HCT116 (cell line): ENCODE measurements around the gene GPRIN1. TPM values are rescaled to one million over a fixed set of nuclear protein-coding genes. Genes with fewer than 3 reads are reported as not detected.

Source experiments
- ATAC-seq: fragments of 200-7000 bp; cut with Tn5 transposase; 2 replicates; pipeline ENCODE4 v1.9.1; 2020; ENCODE audit warnings: mild to moderate bottlenecking, moderate library complexity
- BruUV-seq: library from RNA; stranded (reverse); fragments of 400-500 nt; replicated peaks from 2 replicates; lab custom pipeline; 2021; lab: Mats Ljungman, UMichigan
- CTCF ChIA-PET: fragments of 300-600 bp; sonication (Branson Sonifier 250); formaldehyde crosslinking; loops from one replicate; lab custom pipeline; 2021; ENCODE audit warnings: antibody characterized with exemption; lab: Charles Lee
- POLR2A ChIA-PET: fragments of 300-600, 350-600 bp; sonication (Branson Sonifier 250); formaldehyde crosslinking; loops from one replicate; lab custom pipeline; 2021; ENCODE audit warnings: antibody characterized with exemption; lab: Charles Lee
- RAD21 ChIA-PET, 2 experiments: fragments of 300-600 bp; sonication (Branson Sonifier 250); formaldehyde crosslinking; loops; one replicate each; lab custom pipeline; 2023; ENCODE audit warnings: low total read pairs in 2 of 2; ENCODE audit not compliant: uncharacterized antibody in 2 of 2, unreplicated experiment in 2 of 2, low non-redundant PET in 1 of 2; lab: Charles Lee
- DNase-seq: peaks from one replicate; pipeline ENCODE4 v3.0.0-alpha.2; 2010; ENCODE audit warnings: low read depth, low spot score
- H2AFZ ChIP-seq: fragments of 200-600 bp; shearing (Covaris generic), sonication (generic); 2 replicates; pipeline ENCODE4 v1.6.1; 2017; ENCODE audit warnings: low read depth, mixed run types, mixed read lengths, antibody characterized with exemption, low read length; ENCODE audit not compliant: poor library complexity, severe bottlenecking
- H3K27ac ChIP-seq: 2 replicates; pipeline ENCODE4 v1.5.1; 2012; ENCODE audit warnings: low read depth, low read length
- H3K27me3 ChIP-seq: fragments of 200-600 bp; sonication (generic); 2 replicates; pipeline ENCODE4 v1.6.1; 2016; ENCODE audit warnings: mixed run types, low read length, mixed read lengths; ENCODE audit not compliant: insufficient read depth
- H3K36me3 ChIP-seq, 2 experiments: fragments of 200-500 bp in 1 of 2; fragments of 200-600 bp in 1 of 2; sonication (Bioruptor generic) in 1 of 2; sonication (generic) in 1 of 2; 2 replicates each; pipeline versions ENCODE4 v1.5.1 to v1.6.1; 2014 to 2016; ENCODE audit warnings: low read length in 2 of 2, inconsistent platforms in 1 of 2, mixed read lengths in 1 of 2, mixed run types in 1 of 2; ENCODE audit not compliant: insufficient read depth in 2 of 2, control insufficient read depth in 1 of 2
- H3K4me1 ChIP-seq, 2 experiments: fragments of 200-600 bp in 1 of 2; sonication (generic) in 1 of 2; 2 replicates each; pipeline versions ENCODE4 v1.5.1 to v1.6.1; 2012 to 2017; ENCODE audit warnings: low read length in 2 of 2, inconsistent platforms in 1 of 2, mild to moderate bottlenecking in 1 of 2, mixed read lengths in 1 of 2, mixed run types in 1 of 2, moderate library complexity in 1 of 2; ENCODE audit not compliant: insufficient read depth in 2 of 2, control insufficient read depth in 1 of 2
- H3K4me2 ChIP-seq: fragments of 200-600 bp; sonication (generic); 2 replicates; pipeline ENCODE4 v1.6.1; 2017; ENCODE audit warnings: mixed run types, low read length, mixed read lengths
- H3K4me3 ChIP-seq, 2 experiments: fragments of 200-600 bp in 1 of 2; sonication (generic) in 1 of 2; replicated peaks in 1 of 2; 2 replicates each; pipeline ENCODE4 v1.5.1; 2011 to 2016; ENCODE audit warnings: low read length in 2 of 2, control low read depth in 1 of 2, low read depth in 1 of 2, mild to moderate bottlenecking in 1 of 2, mixed read lengths in 1 of 2, mixed run types in 1 of 2
- H3K79me2 ChIP-seq: fragments of 200-600 bp; sonication (generic); 2 replicates; pipeline ENCODE4 v1.6.1; 2017; ENCODE audit warnings: mild to moderate bottlenecking, mixed run types, low read length, moderate library complexity, mixed read lengths; ENCODE audit not compliant: insufficient read depth
- H3K9ac ChIP-seq: fragments of 200-600 bp; sonication (generic); 2 replicates; pipeline ENCODE4 v1.6.1; 2016; ENCODE audit warnings: low read length, mixed read lengths
- H3K9me2 ChIP-seq: fragments of 200-600 bp; sonication (generic), shearing (Covaris generic); 2 replicates; pipeline ENCODE4 v1.6.1; 2017; ENCODE audit warnings: mixed run types, mild to moderate bottlenecking, moderate library complexity; ENCODE audit not compliant: insufficient read depth
- H3K9me3 ChIP-seq, 2 experiments: fragments of 200-500 bp in 1 of 2; fragments of 200-600 bp in 1 of 2; sonication (Bioruptor generic) in 1 of 2; sonication (generic) in 1 of 2; 2 replicates each; pipeline ENCODE4 v1.6.1; 2014 to 2017; ENCODE audit warnings: low read length in 2 of 2, mixed read lengths in 2 of 2, inconsistent platforms in 1 of 2, low read depth in 1 of 2, mild to moderate bottlenecking in 1 of 2, mixed run types in 1 of 2, moderate library complexity in 1 of 2; ENCODE audit not compliant: control insufficient read depth in 1 of 2, insufficient read depth in 1 of 2
- H4K20me1 ChIP-seq: fragments of 200-600 bp; sonication (generic), shearing (Covaris generic); 2 replicates; pipeline ENCODE4 v1.6.1; 2017; ENCODE audit warnings: mixed run types, mild to moderate bottlenecking, moderate library complexity; ENCODE audit not compliant: insufficient read depth
- FOSL1 ChIP-seq: IDR thresholded peaks from 2 replicates; pipeline ENCODE4 v1.6.1; 2012; ENCODE audit warnings: low read depth
- POLR2A ChIP-seq: IDR thresholded peaks from 2 replicates; pipeline ENCODE4 v1.7.0; 2011; ENCODE audit warnings: borderline replicate concordance; ENCODE audit not compliant: insufficient read depth, insufficient read length; ENCODE audit errors: extremely low read depth
- POLR2AphosphoS5 ChIP-seq: IDR thresholded peaks from 2 replicates; pipeline ENCODE4 v1.6.1; 2011; ENCODE audit warnings: mild to moderate bottlenecking, low read depth, low read length, moderate library complexity
- RAD21 ChIP-seq: IDR thresholded peaks from 2 replicates; pipeline ENCODE4 v1.6.1; 2012; ENCODE audit warnings: low read depth, mild to moderate bottlenecking
- SP1 ChIP-seq: IDR thresholded peaks from 2 replicates; pipeline ENCODE4 v1.6.1; 2012; ENCODE audit warnings: low read depth
- TCF7L2 ChIP-seq: IDR thresholded peaks from 2 replicates; pipeline ENCODE4 v1.7.0; 2011; ENCODE audit warnings: borderline replicate concordance, inconsistent platforms; ENCODE audit not compliant: insufficient read depth, insufficient read length; ENCODE audit errors: extremely low read depth
- ZBTB33 ChIP-seq: IDR thresholded peaks from 2 replicates; pipeline ENCODE4 v1.6.1; 2011; ENCODE audit warnings: mild to moderate bottlenecking, low read length, moderate library complexity; ENCODE audit not compliant: insufficient replicate concordance; ENCODE audit errors: extremely low read depth
- intact Hi-C: fragments of 100-400 bp; cut with micrococcal nuclease; formaldehyde crosslinking; loops from 2 replicates; pipeline ENCODE4 v1.10.0; 2022
- total RNA-seq: library from RNA; stranded (reverse); gene quantifications from one replicate; pipeline ENCODE4 v1.2.1, GENCODE V29; 2021; ENCODE audit not compliant: unreplicated experiment
- TF ChIP-seq, protein P1 (sequence below): IDR thresholded peaks from 2 replicates; pipeline ENCODE4 v1.6.1; 2012

Gene GPRIN1
- total RNA-seq, 1 experiment from 2014 or later: 14.2 TPM

- TF ChIP-seq SP1 (no peak), POLR2AphosphoS5 (peak; percentile 98), POLR2A (peak; percentile 95), RAD21 (no peak), TCF7L2 (peak; percentile 63)
- TF ChIP-seq, protein P1, sequence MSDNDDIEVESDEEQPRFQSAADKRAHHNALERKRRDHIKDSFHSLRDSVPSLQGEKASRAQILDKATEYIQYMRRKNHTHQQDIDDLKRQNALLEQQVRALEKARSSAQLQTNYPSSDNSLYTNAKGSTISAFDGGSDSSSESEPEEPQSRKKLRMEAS: no peak
- TF ChIP-seq, all 23 proteins: peak for 5
Observed at GRCh38 chr5:176647030-176647842, 37.3 kb upstream of the GPRIN1 start, which contains the start of gene TSPAN17 (continued).

DNA sequence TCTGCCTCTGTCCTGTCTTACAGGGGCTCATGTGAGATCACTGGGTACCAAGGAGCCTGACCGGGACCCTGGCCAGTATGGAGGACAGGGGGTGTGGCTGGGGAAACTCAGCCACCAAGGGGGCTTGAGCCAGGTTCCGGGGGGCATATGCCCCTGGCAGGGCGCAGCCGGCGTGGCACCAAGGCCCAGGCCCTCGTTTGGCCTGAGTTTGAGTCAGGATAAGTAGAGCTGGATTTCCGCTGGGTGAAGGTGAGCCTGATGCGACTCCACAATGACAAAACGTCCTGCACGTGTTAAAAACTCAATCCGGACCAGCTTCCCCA, 36.7 kb upstream of the GPRIN1 start:
- H4K20me1 ChIP-seq: no peaks in the 10 kb centered on the region
- CTCF ChIA-PET: interaction anchor here (1.3 to 2.2 kb wide), 3 partner anchors 14 to 916 kb away, joined by 3 to 11 read pairs (median 4); partner anchors contain the start of gene FGFR4
- DNase-seq: no peak
- POLR2A ChIA-PET: interaction anchor here (0.6 to 1.4 kb wide), 5 partner anchors 12 to 910 kb away, joined by 3 to 4 read pairs (median 4); partner anchors contain the start of gene RNF44
- peaks cover 17 to 44% of the 10 kb centered on the region in 2 experiments for H3K4me1 ChIP-seq
- TSS peak; percentile 99 for BruUV-seq
- H3K9ac ChIP-seq: peak overlapping the region; percentile 83
- RAD21 ChIA-PET: interaction anchor here (0.7 kb wide), 2 partner anchors 14 to 377 kb away, joined by 3 read pairs; no protein-coding TSS in a partner anchor
- H3K4me2 ChIP-seq: peak overlapping the region; percentile 94
- H3K4me3 ChIP-seq: peak overlapping the region; percentile 61 to 86
- peaks cover 28% of the 10 kb centered on the region for H3K79me2 ChIP-seq
- H2AFZ ChIP-seq: no peak overlapping the region
- TF ChIP-seq RAD21 (no peak), FOSL1 (no peak), ZBTB33 (no peak)
- no peaks in the 10 kb centered on the region for H3K9me2 ChIP-seq
- intact Hi-C loops: no loop called here
- no peaks in the 10 kb centered on the region for H3K36me3 ChIP-seq
- ATAC-seq: peak; percentile 9
- peak overlapping the region; percentile 68 for H3K27ac ChIP-seq
- no peaks in the 10 kb centered on the region for H3K27me3 ChIP-seq
- no peaks in the 10 kb centered on the region for H3K9me3 ChIP-seq
